Measurements from ENCODE around the gene CORO1C.
A peak's percentile ranks its signal among the peaks of the same experiment; 100 is the strongest.
"Not testable (repeated sequence)": the region's sequence is repeated elsewhere in the genome, so short reads cannot be mapped to it uniquely, and the experiment has no call there.

The CORO1C gene

DNA sequence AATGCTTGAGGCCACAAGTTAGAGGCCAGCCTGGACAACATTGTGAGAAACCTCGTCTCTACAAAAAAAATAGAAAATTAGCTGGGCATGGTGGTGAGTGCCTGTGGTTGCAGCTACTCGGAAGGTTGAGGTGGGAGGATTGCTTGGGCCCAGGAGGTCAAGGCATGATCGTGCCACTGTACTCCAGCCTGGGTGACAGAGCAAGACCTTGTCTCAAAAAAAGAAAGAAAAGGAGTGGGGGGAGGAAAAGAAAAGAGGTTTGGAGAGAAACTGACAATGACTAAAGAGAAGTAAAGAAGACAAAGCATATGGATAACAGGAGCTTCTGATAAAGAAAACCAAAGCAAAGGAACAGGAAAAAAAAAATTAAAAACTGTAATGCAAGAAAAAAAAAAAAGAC lies 60.2 kb downstream of the CORO1C start:
- DNase-seq = no peak

DNA sequence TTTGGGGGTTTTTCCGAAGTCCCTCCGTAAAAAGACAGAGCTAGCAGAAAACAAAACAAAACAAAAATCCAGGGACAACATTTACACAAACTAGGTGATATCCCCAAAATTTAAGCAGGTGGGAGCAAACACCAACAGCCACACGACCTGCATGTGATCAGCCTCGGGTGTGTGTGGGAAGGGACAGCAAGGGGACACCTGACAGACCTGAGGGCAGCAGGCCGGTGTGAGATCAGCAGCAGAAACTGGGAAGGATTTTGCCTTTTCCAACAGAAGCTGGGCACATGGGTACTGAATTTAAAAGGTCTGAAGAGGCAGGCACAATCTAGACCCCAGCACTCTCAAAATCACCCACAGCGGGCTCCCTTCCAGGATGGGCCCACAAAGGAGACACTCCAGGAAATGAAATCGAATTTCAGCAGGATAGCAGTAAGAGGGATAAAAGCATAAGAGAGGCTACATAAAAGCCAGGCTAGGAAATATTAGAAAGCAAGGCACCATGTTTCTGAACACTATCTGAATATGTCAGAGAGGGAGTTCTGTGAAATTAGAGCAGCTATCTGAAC lies 61.2 kb downstream of the CORO1C start:
- no peak for DNase-seq

DNA sequence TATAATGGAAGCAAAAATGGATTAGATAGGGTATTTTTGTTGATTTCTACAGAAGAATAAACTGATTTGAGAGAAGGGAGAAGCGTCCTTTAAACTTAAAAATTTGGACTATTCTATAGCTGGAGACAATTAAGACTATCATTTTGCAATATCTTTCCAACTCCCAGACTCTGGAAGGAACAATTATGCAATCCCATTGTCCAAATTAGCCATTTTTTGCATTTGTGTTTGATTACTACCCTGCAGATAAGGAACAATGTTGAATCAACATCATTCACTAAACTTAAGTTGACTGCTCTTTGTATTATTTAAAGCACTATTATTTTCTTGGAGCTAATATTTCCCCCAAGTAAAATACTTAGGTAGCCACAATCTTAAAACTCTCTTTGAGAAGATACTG lies 62.8 kb downstream of the CORO1C start:
- no peak for DNase-seq

DNA sequence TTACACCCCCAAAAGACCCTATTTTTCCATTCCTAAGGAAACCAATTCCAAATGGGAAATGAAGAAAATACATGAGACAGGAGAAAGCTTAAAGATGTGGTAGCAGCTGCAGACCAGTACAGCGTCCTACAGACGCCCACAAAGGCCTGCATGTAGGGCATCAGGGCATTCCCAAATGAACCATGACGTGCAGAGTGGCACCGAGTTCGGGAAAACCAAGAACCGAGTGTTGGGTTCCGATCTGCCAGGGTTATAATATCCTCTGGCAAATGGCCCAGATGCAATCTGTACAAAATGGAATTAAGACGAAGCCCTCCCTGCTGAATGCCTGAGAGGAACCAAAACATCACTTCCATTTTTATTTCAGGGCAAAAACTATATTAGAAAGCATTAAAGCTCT lies 63.3 kb downstream of the CORO1C start:
- DNase-seq = no peak

DNA sequence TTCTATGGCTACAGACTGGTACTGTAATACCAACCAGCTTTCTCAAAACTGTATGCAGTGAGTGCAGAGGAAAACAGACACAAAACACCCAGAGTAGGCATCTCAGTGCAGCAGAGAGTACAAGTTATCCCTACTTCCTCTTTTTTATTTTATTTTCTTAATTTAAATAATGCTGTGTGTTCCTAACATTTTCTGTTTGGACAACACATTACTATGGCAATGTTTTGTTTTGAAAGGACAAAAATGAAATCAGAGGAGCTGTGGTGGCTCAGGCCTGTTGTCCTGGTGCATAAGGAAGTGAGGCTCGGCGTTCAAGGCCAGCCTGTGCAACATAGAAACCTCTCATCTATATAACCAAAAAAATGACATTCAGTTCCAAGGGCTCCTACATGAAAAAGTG lies 64.0 kb downstream of the CORO1C start:
- no peak for DNase-seq

DNA sequence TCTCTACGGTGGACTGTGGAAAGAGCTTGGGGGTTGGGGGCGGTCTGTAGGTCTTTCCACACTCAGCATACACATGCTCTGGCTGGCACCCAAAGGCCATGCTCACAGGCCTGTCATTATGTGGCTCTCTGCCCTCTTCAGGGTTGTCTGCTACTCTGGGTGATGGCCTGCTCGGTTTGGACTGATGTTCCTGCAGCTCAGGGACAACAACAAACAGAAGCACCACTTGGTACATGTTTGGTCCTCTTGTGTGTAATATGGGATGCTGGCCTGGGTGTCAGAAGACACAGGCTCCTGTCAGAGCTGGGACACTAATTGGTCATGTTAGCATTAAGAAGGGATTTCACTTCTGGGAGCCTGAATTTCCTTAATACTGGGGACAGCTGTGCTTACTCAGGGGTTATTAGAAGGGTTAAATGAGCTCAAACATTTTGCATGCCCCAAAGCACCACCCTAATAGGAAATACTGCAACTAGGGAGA lies 64.9 kb downstream of the CORO1C start:
- no peak for DNase-seq

DNA sequence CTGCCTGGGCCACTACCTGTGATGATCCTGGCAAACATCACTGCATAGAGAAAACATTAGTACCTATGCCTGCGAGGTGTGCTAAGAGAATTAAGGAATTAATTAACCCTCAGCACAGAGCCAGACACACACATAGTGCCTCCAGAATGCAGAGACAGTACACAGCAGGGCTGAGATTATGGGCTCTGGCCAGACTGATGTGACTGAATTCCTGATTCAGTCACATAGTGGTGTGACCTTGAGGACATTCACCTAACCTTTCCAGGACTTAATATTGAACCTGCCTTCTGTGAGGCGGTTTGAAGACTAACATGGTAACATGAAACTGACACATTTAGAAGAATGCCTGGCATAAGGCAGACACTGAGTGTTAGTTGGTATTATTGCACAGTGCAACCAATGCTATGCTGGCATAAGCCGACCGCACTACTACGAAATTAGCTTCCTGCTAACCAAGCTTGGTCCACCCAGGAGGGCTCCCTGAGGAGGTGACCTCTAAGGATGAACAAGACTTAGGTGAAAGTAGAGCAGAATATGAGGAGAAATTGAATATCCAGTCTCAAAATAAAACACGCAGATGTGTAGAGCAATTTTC lies 65.6 kb downstream of the CORO1C start:
- no peak for DNase-seq

DNA sequence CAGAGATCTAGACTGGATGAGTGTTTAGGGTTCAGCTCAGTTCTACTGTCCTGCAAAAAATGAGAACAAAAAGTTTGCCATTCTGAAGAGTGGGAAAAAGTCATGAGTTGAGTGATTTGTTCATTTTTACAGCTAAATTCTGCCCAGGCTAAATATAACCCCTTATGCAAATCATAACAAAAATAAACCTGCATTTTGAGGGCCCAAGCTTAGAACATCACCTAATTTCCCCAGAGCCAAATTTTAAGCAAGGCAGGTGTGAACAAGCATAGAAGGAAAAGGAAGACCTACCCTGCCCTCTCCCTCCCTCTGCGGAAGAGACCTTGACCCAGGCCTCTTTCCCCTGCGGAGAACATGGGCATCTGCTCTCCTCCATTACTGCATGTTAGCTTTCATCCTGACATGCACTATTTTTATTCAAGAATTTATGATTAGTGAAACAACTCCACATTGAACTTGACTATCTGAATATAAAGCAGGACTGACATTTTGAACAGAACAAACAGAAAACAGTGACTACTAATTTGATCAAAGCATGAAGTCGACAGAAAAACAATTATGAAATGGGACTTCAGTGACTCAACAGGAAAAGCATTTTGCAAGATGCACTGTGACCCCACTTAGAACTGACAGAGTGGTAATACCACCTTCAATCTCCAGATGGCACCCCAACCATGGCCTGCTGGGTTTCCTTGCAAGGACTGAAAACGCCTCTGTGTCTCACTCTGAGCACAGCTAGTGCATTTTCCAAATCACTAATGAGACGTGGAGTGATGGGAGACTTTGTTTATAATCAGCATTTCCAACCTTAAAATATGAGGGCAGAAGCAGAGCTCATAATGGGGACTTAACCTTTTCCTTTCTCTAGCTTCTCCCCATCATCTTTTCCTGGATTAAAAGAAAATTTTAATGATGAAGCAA lies 66.7 kb downstream of the CORO1C start:
- DNase-seq = peak; percentile 88

DNA sequence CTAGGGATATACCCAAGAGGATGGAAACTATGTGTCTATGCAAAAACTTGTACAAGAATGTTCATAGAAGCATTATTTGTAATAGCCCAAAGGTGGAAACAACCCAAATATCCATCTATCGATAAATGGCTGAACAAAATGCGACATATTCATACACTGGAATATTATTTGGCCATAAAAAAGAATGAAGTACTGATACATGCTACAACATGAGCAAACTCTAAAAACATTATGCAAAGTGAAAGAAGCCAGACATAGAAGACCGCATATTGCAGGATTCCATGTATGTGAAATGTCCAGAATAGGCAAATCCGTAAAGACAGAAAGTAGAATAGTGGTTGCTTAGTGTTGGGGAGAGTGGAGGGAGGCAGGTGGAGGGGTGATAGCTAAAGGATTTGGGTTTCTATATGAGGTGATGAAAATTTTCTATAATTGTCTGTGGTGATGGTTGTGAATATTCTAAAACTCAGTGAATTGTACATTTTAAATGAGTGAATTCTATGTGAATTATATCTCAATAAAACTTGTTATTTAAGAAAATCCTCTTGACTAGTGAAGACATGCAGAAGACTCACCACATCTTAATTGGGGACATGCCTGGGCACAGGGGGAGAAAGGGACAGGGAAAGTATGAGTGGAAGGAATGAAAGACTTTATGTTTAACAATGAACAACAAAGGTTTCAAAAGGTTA lies 67.8 kb downstream of the CORO1C start:
- no peak for DNase-seq

DNA sequence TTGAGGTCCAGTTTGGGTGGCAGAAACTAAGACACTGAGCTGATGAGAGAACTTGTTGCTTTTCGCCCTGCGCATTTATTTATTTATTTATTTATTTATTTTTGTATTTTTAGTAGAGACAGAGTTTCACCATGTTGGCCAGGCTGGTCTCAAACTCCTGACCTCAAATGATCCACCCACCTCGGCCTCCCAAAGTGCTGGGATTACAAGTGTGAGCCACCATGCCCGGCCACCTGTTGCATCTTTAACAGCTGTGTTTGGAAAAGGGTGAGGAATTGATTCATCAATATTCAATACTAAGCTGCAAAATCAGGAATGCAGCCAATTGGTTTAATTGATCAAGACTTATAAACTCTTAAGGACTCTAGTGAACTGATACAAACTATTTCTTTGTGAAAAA lies 73.2 kb downstream of the CORO1C start:
- DNase-seq = not testable (repeated sequence)

DNA sequence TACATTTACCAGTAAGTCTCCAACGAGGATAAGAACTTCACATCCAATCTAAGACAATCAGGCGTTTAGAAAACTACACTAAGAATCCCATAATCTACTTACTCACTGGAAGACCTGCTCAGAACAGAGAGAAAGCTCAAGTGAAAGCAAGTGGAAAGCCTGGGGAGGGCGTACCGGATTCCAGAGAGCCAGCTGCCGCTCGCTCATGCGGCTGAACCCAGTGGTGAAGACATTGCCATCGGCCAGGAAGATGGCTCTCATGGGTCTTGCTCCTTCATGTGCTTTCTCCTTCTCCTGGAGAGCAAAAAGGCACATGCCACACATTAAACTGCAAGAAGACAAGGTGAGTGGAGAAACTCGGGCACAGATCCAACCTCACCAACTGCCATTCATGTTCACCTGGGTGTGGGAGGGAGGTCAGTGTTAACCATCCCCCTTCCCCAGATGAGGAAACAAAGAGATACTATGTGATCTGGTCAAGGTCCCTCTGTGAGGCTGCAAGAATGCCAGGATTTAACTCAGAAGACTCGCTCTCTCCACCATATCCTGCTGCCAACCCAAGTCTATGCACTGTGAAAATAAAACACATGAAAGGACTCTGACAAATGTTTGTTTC lies 74.1 kb downstream of the CORO1C start:
- DNase-seq = no peak

DNA sequence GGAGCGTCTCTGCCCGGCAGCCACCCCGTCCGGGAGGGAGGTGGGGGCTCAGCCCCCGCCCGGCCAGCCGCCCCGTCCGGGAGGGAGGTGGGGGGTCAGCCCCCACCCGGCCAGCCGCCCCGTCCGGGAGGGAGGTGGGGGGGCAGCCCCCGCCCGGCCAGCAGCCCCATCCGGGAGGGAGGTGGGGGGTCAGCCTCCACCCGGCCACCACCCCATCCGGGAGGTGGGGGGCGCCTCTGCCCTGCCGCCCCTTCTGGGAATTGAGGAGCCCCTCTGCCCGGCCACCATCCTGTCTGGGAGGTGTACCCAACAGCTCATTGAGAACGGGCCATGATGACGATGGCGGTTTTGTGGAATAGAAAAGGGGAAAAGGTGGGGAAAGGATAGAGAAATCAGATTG lies 75.1 kb downstream of the CORO1C start:
- not testable (repeated sequence) for DNase-seq

DNA sequence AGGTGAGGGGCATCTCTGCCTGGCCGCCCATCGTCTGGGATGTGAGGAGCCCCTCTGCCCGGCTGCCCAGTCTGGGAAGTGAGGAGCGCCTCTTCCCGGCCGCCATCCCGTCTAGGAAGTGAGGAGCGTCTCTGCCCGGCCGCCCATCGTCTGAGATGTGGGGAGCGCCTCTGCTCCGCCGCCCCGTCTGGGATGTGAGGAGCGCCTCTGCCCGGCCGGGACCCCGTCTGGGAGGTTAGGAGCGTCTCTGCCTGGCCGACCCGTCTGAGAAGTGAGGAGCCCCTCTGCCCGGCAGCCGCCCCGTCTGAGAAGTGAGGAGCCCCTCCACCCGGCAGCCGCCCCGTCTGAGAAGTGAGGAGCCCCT lies 75.5 kb downstream of the CORO1C start:
- not testable (repeated sequence) for DNase-seq

DNA sequence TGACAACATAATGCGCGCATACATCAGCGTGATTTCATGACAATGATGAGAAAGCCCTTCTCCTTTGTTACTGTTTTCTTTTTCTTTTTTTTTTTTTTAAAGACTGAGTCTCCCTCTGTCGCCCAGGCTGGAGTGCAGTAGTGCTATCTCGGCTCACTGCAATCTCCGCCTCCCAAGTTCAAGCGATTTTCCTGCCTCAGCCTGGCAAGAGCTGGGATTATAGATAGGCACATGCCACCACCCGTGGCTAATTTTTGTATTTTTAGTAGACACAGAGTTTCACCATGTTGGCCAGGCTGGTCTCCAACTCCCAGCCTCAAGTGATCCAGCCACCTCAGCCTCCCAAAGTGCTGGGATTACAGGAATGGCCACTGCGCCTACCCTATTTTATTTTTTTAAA lies 76.7 kb downstream of the CORO1C start:
- not testable (repeated sequence) for DNase-seq

DNA sequence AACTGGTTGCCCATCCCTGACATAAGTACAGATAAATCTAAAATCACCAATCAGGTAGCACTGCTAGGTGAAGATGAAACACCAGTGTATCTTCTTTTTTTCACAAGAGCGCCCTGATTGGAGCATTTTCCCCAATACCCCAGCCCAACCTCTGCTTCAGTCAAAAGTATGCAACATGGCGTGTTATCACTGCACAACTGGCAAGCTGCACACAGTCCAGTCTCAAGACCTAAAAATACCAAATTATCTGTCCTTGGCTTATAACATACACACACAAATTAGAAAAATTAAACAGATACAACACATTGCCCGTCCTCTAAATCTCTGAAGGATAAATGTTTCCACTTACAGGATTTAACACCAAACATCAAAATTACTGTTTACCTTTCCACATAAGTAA lies 77.4 kb downstream of the CORO1C start:
- DNase-seq = no peak

DNA sequence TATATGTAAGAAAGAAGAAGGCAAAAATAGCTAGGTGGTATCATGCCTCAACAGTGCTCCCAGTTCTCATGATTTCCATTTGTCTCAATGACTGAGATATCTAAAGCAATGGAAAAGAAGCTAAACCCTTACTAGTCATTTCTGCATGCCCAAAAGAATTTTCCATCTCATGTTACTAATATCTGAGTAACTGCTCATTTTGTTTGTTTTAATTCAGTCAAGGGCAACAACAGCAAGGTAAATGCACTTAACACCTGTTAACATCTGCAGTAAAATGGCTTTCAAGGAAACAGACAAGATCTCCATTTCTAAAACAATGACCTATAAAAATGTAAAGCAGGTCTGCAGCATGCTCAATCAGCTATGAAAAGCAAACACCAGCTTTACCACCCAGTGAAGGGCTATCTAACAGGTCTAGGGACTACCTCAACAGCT lies 78.2 kb downstream of the CORO1C start:
- no peak for DNase-seq

DNA sequence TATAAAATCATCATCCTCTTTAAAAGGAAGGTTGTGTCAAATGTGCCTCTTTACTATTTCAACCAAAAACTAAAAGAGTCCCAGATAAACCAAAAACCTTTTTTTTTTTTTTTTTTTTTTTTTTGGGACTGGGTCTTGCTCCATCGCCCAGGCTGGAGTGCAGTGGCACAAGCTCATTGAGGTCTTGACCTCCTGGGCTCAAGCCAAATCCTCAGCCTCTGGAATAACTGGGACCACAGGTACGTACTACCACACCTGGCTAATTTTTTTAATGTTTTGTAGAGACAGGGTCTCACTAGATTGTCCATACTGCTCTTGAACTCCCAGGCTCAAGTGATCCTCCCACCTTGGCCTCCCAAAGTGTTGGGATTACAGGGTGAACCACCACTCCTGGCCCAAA lies 81.2 kb downstream of the CORO1C start:
- DNase-seq = no peak

DNA sequence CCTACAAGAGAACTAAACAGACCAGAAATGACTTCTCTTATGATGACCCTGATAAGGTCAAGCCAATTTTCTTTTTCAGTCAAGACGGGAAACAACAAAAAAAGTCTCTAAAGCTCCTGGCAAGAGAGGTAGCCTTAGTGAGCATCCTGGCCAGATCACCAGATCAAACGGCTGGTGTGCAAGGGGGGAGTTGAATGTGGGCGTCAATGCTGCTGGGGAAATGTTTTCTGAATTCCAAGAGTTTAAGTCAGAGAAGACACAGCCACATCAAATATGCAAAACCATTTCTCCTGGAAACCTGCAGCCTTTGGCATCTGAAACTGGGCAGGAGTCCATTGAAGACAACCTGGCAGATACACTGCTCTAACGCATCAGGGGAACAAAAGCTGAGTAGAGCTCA lies 81.6 kb downstream of the CORO1C start:
- DNase-seq = no peak

DNA sequence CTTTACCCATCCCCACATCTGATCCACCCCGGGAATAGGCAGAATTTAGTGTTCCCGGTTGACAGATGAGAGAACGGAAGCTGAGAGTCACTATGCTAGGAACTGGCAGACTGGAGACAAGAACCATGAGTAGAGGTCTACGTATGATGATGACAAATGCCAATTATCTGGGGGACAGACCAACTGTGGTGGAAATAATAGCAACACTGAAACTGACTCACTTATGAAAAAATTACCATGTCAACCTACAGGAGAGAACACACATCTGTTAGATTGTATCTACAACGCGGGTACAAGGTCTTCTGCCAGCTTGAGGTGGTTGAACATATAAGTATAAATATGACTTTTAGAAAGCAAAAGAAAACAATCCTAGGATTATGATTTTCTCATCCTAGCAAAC lies 82.2 kb downstream of the CORO1C start:
- DNase-seq = no peak

DNA sequence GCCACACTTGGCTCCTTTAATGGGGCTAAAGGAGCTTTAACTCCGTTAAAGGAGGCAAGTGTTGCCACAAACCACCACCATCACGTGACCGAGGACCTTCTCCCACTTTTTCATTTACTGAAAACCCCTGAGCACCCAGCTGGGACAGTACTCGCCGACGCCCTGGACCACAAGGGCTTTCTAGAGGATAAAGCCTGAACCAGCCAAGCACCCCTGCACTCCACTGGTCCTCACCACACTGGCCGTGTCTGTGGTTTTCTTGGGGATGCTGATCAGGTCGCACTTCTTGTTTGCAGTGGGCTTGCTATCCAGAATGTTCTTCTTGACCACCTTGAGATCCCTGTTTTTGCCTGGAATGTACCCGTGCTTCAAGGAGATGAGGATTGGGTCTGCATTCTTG lies 82.9 kb downstream of the CORO1C start:
- no peak for DNase-seq

DNA sequence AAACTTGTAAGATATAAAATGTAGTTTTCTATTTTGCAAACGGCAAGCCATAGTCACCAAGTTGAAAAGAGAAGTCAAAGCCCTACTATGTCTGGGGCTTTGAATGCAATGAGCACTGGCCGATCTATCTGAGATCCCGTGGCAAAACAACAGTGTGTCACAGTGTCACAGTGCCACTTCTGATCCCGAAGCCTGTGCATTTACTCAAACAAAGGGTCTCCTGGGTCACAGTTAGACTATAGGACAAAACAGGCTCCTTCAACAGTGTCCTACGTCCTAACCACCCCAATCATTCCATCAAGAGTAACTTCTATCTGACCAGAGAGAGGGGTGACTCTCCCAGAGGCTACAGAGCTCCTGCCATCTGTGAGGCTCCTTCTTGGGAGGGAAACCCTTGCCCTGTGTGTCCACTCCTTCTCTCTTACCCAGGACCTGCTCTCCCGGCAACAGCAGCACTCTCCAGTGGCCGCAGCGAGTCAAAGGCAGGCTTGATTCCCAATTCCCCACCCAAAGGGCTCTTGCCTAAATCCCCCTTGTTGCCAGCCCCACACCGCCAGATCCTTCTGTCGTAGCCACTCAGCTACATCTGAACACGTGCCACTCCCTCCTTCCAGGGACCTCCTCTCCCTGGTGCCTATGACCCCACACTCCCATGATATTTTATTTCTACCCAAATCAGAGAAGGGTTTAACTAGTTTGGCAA lies 83.6 kb downstream of the CORO1C start:
- DNase-seq = no peak
